Naive thymus-derived CD4-positive, alpha-beta T cell (primary cell): ENCODE results near the gene BANF2. TPM values are rescaled to one million over a fixed set of nuclear protein-coding genes. Genes with fewer than 3 reads are reported as not detected.
"Not testable (repeated sequence)": the region's sequence is repeated elsewhere in the genome, so short reads cannot be mapped to it uniquely, and the experiment has no call there.

Experiments
- ATAC-seq: fragments of 150-1000 bp; cut with Tn5 transposase; 2 replicates; pipeline ENCODE4 v1.10.0; 2021; ENCODE audit warnings: mild to moderate bottlenecking, moderate library complexity
- CTCF ChIA-PET: fragments of 350-600 bp; sonication (Branson Sonifier 250); formaldehyde crosslinking; loops from one replicate; lab custom pipeline; 2021; ENCODE audit warnings: antibody characterized with exemption; lab: Charles Lee
- POLR2A ChIA-PET: fragments of 350-600 bp; sonication (Branson Sonifier 250); formaldehyde crosslinking; loops from one replicate; lab custom pipeline; 2021; ENCODE audit warnings: antibody characterized with exemption, inconsistent platforms; lab: Charles Lee
- DNase-seq, 9 donors: peaks; one replicate each; pipeline versions ENCODE4 v3.0.0 to v3.0.0-alpha.2; 2020 to 2022; ENCODE audit warnings: mixed read lengths in 1 of 9
- H3K27ac ChIP-seq: one replicate; pipeline ENCODE4 v1.7.0; 2013; ENCODE audit warnings: mild to moderate bottlenecking, low read depth, low read length, moderate library complexity
- H3K27me3 ChIP-seq, 2 donors: one replicate each; pipeline ENCODE4 v1.7.0; 2013; ENCODE audit warnings: low read length in 2 of 2, mild to moderate bottlenecking in 2 of 2, moderate library complexity in 2 of 2; ENCODE audit not compliant: control insufficient read depth in 2 of 2, insufficient read depth in 2 of 2
- H3K36me3 ChIP-seq, 3 experiments: 1 replicate in 2 of 3; 2 replicates in 1 of 3; pipeline ENCODE4 v1.7.0; 2013; ENCODE audit warnings: low read length in 3 of 3, mild to moderate bottlenecking in 3 of 3, moderate library complexity in 1 of 3; ENCODE audit not compliant: insufficient read depth in 3 of 3, control insufficient read depth in 2 of 3
- H3K4me1 ChIP-seq, 2 donors: one replicate each; pipeline ENCODE4 v1.7.0; 2013; ENCODE audit warnings: low read length in 2 of 2, mild to moderate bottlenecking in 2 of 2, moderate library complexity in 1 of 2; ENCODE audit not compliant: control insufficient read depth in 2 of 2, insufficient read depth in 2 of 2
- H3K4me3 ChIP-seq: 2 replicates; pipeline ENCODE4 v1.7.0; 2013; ENCODE audit warnings: mild to moderate bottlenecking, low read length
- H3K9me3 ChIP-seq, 3 experiments: 1 replicate in 2 of 3; 2 replicates in 1 of 3; pipeline ENCODE4 v1.7.0; 2013; ENCODE audit warnings: low read length in 3 of 3; ENCODE audit not compliant: control insufficient read depth in 2 of 3
- H3K27ac Mint-ChIP-seq, 9 donors: one replicate each; pipeline ENCODE4 v1.8.0; 2020 to 2022; ENCODE audit warnings: mixed read lengths in 9 of 9, mild to moderate bottlenecking in 8 of 9, moderate library complexity in 5 of 9, inconsistent platforms in 2 of 9
- H3K27me3 Mint-ChIP-seq, 5 donors: one replicate each; pipeline ENCODE4 v1.8.0; 2021 to 2022; ENCODE audit warnings: mixed read lengths in 5 of 5, mild to moderate bottlenecking in 1 of 5
- H3K36me3 Mint-ChIP-seq, 5 donors: one replicate each; pipeline ENCODE4 v1.8.0; 2020 to 2022; ENCODE audit warnings: mixed read lengths in 5 of 5, mild to moderate bottlenecking in 3 of 5, inconsistent platforms in 1 of 5
- H3K4me1 Mint-ChIP-seq, 7 donors: one replicate each; pipeline ENCODE4 v1.8.0; 2020 to 2022; ENCODE audit warnings: mixed read lengths in 7 of 7, mild to moderate bottlenecking in 3 of 7, inconsistent platforms in 1 of 7
- H3K4me3 Mint-ChIP-seq, 10 donors: one replicate each; pipeline ENCODE4 v1.8.0; 2020 to 2022; ENCODE audit warnings: mild to moderate bottlenecking in 10 of 10, mixed read lengths in 10 of 10, moderate library complexity in 6 of 10, inconsistent platforms in 2 of 10
- H3K9me3 Mint-ChIP-seq, 11 donors: one replicate each; pipeline ENCODE4 v1.8.0; 2020 to 2022; ENCODE audit warnings: mixed read lengths in 11 of 11, mild to moderate bottlenecking in 4 of 11, inconsistent platforms in 1 of 11, moderate library complexity in 1 of 11
- intact Hi-C, 2 donors: fragments of 100-400 bp; cut with micrococcal nuclease; formaldehyde crosslinking; loops; one replicate each; pipeline ENCODE4 v1.15.1; 2023
- polyA plus RNA-seq, 2 donors: library from polyadenylated mRNA; unstranded; fragments of 300-500 nt; fragmentation: Illumina TruSeq; gene quantifications; one replicate each; pipeline ENCODE4 v1.2.3, GENCODE V29; 2021
- total RNA-seq, 6 experiments: library from RNA in 5 of 6; stranded (reverse) in 5 of 6; gene quantifications; 1 replicate in 5 of 6; 2 replicates in 1 of 6; pipeline ENCODE4 v1.2.3 and lab custom pipeline; 2021 to 2026

Gene BANF2
- total and polyA plus RNA-seq, 7 experiments from 2014 or later: not detected

DNA sequence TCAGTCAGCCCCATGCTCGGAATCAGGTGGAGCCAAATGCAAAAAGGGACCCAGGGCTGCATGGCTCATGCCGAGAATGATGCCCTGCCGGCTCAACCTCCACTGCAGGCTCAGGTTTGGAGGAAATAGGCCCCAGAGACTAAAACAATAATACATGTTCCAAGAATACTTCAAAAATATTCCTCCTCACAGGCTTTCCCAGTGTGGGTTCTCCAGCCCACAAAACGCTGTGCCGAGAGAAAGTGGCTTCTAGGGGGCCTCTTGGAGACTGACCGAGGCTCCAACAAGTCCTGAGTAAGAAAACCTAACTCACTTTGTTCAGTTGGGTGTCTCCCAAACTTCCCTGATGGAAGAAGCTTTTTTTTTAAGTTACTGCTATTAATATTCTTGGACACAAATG, 73.9 kb downstream of the BANF2 start:
- DNase-seq (no peak), ATAC-seq (no peak)
- H3K36me3 Mint-ChIP-seq: peaks cover 0 to 4% (median 0%) of the 10 kb centered on the region in 5 donors
- H3K4me1 Mint-ChIP-seq: no peaks in the 10 kb centered on the region
- Histone ChIP-seq H3K27ac (no peak overlapping the region), H3K4me1 (no peaks in the 10 kb centered on the region), H3K36me3 (no peaks in the 10 kb centered on the region), H3K27me3 (no peaks in the 10 kb centered on the region), H3K4me3 (no peak overlapping the region), H3K9me3 (no peaks in the 10 kb centered on the region)
- intact Hi-C loops: no loop called here
- H3K27ac Mint-ChIP-seq: no peak overlapping the region
- ChIA-PET POLR2A (no interaction called here), CTCF (no interaction called here)
- H3K9me3 Mint-ChIP-seq: peaks cover 0 to 9% (median 5%) of the 10 kb centered on the region in 11 donors
- no peak overlapping the region for H3K4me3 Mint-ChIP-seq
- H3K27me3 Mint-ChIP-seq: peaks cover 2 to 16% (median 7%) of the 10 kb centered on the region in 5 donors

- Mint-ChIP-seq H3K4me1 (no peaks in the 10 kb centered on the region), H3K9me3 (peaks cover 0 to 17% (median 5%) of the 10 kb centered on the region in 11 donors), H3K4me3 (no peak overlapping the region), H3K27ac (no peak overlapping the region), H3K27me3 (peaks cover 2 to 16% (median 7%) of the 10 kb centered on the region in 5 donors), H3K36me3 (peaks cover 0 to 4% (median 0%) of the 10 kb centered on the region in 5 donors)
- DNase-seq: no peak
- no peak overlapping the region for H3K4me3 ChIP-seq
- intact Hi-C loops: no loop called here
- POLR2A ChIA-PET: no interaction called here
- H3K36me3 ChIP-seq: no peaks in the 10 kb centered on the region
- H3K27ac ChIP-seq: no peak overlapping the region
- CTCF ChIA-PET: no interaction called here
- no peaks in the 10 kb centered on the region for H3K27me3 ChIP-seq
- no peaks in the 10 kb centered on the region for H3K9me3 ChIP-seq
- H3K4me1 ChIP-seq: no peaks in the 10 kb centered on the region
- ATAC-seq: no peak
These were observed 75.8 kb downstream of the BANF2 start for GRCh38 chr20:17775600-17775999.

DNA sequence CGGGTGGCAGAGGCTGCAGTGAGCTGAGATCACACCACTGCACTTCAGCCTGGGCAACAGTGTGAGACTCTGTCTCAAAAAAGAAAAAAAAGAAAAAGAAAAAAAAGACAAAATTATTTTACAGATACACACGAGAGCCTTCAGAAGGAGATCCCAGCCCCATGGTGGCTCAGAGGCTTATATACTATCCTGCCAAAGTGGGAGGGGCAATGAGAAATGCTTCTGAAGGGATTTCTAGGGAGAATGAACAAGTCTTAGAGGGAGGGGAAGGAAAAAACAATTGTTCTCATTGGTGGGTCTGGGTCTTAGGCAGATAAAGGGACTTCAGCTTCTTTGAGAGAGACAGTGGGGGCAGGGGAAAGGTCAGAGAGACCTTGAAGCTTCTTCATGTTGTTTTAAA, 76.8 kb downstream of the BANF2 start:
- Mint-ChIP-seq H3K27ac (no peak overlapping the region), H3K4me1 (no peaks in the 10 kb centered on the region), H3K4me3 (no peak overlapping the region), H3K27me3 (peaks cover 2 to 16% (median 9%) of the 10 kb centered on the region in 5 donors), H3K36me3 (peaks cover 0 to 4% (median 0%) of the 10 kb centered on the region in 5 donors), H3K9me3 (peaks cover 0 to 17% (median 5%) of the 10 kb centered on the region in 11 donors)
- ChIA-PET CTCF (no interaction called here), POLR2A (no interaction called here)
- H3K9me3 ChIP-seq: no peaks in the 10 kb centered on the region
- no peak overlapping the region for H3K4me3 ChIP-seq
- H3K27me3 ChIP-seq: no peaks in the 10 kb centered on the region
- H3K36me3 ChIP-seq: no peaks in the 10 kb centered on the region
- DNase-seq: no peak
- no peak overlapping the region for H3K27ac ChIP-seq
- intact Hi-C loops: no loop called here
- no peaks in the 10 kb centered on the region for H3K4me1 ChIP-seq
- ATAC-seq: no peak

DNA sequence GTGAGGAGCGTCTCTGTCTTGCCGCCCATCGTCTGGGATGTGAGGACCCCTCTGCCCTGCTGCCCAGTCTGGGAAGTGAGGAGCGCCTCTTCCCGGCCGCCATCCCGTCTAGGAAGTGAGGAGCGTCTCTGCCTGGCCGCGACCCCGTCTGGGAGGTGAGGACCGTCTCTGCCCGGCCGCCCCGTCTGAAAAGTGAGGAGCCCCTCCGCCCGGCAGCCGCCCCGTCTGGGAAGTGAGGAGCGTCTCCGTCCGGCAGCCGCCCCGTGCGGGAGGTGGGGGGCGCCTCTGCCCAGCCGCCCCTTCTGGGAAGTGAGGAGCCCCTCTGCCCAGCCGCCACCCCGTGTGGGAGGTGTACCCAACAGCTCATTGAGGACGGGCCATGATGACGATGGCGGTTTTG, 79.2 kb downstream of the BANF2 start:
- H3K9me3 ChIP-seq, H3K27me3 ChIP-seq, H3K4me3 Mint-ChIP-seq, H3K4me3 ChIP-seq, H3K27ac Mint-ChIP-seq, H3K4me1 Mint-ChIP-seq, intact Hi-C loops, H3K36me3 Mint-ChIP-seq, H3K27ac ChIP-seq, H3K36me3 ChIP-seq, POLR2A ChIA-PET, H3K4me1 ChIP-seq, DNase-seq, ATAC-seq: not testable (repeated sequence)
- Mint-ChIP-seq H3K9me3 (peaks cover 0 to 17% (median 5%) of the 10 kb centered on the region in 11 donors), H3K27me3 (peaks cover 0 to 12% (median 9%) of the 10 kb centered on the region in 5 donors)
- CTCF ChIA-PET: interaction anchor here (0.7 kb wide), 1 partner anchor 19 kb away, joined by 3 read pairs; no protein-coding TSS in a partner anchor

DNA sequence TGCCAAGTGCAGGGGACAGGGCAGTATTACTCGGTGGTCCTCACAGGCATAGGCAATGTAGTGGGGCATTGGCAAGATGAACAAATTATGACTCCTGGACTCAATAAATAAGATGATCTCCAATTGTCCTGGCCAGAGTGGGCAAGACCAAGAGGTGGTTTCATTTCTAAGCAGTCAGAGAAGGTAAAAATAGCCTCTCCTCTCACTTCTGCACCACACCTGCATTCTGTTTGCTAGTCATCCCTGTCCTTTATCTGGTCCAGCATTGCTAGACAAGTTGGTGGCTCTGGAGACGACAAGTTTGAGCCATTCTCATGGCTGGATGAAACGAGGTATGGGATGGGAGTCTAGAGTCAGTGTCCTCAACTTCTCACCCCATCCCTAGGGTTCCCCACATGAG, 83.0 kb downstream of the BANF2 start:
- Histone ChIP-seq H3K27me3 (no peaks in the 10 kb centered on the region), H3K27ac (no peak overlapping the region), H3K9me3 (no peaks in the 10 kb centered on the region), H3K4me1 (no peaks in the 10 kb centered on the region), H3K4me3 (no peak overlapping the region), H3K36me3 (no peaks in the 10 kb centered on the region)
- Mint-ChIP-seq H3K9me3 (peaks cover 0 to 13% (median 4%) of the 10 kb centered on the region in 11 donors), H3K36me3 (peaks cover 0 to 4% (median 0%) of the 10 kb centered on the region in 5 donors), H3K27ac (no peak overlapping the region), H3K4me3 (no peak overlapping the region), H3K4me1 (no peaks in the 10 kb centered on the region), H3K27me3 (peaks cover 0 to 8% (median 0%) of the 10 kb centered on the region in 5 donors)
- intact Hi-C loops: no loop called here
- POLR2A ChIA-PET: no interaction called here
- CTCF ChIA-PET: no interaction called here
- DNase-seq: no peak
- ATAC-seq: no peak

DNA sequence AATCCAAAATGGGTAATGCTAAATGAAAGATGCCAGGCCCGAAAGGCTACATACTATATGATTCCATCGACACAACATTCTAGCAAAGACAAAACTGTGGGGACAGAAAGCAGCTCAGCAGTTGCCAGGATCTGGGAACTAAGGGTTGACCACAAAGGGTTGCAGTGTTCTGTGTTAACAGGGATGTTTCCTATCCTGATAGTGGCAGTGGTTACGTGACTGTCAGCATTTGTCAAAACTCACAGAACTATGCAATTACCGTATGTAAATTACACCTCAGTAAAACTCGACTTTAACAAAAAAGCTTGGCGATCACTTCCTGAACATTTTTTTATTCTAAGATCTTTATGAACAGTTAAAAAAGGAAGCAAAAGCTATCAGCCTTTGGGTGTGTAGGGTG, 83.9 kb downstream of the BANF2 start:
- H3K4me3 Mint-ChIP-seq: no peak overlapping the region
- ChIA-PET POLR2A (no interaction called here), CTCF (no interaction called here)
- no peak for ATAC-seq
- Histone ChIP-seq H3K27me3 (no peaks in the 10 kb centered on the region), H3K36me3 (no peaks in the 10 kb centered on the region), H3K4me3 (no peak overlapping the region), H3K27ac (no peak overlapping the region), H3K9me3 (no peaks in the 10 kb centered on the region), H3K4me1 (no peaks in the 10 kb centered on the region)
- intact Hi-C loops: no loop called here
- H3K27me3 Mint-ChIP-seq: peaks cover 0 to 5% (median 0%) of the 10 kb centered on the region in 5 donors
- peaks cover 0 to 8% (median 0%) of the 10 kb centered on the region in 11 donors for H3K9me3 Mint-ChIP-seq
- no peak for DNase-seq
- H3K4me1 Mint-ChIP-seq: no peaks in the 10 kb centered on the region
- H3K36me3 Mint-ChIP-seq: no peaks in the 10 kb centered on the region
- H3K27ac Mint-ChIP-seq: no peak overlapping the region

GRCh38 chr20:17785007-17785406, 85.2 kb downstream of the BANF2 start:
- peaks cover 0 to 5% (median 2%) of the 10 kb centered on the region in 11 donors for H3K9me3 Mint-ChIP-seq
- Histone ChIP-seq H3K4me1 (no peaks in the 10 kb centered on the region), H3K36me3 (no peaks in the 10 kb centered on the region), H3K27me3 (no peaks in the 10 kb centered on the region), H3K27ac (no peak overlapping the region), H3K4me3 (no peak overlapping the region), H3K9me3 (no peaks in the 10 kb centered on the region)
- no peak overlapping the region for H3K4me3 Mint-ChIP-seq
- DNase-seq: no peak
- POLR2A ChIA-PET: interaction anchor here (0.7 kb wide), 1 partner anchor 13 kb away, joined by 8 read pairs; no protein-coding TSS in a partner anchor
- intact Hi-C loops: no loop called here
- no peaks in the 10 kb centered on the region for H3K4me1 Mint-ChIP-seq
- no peak for ATAC-seq
- peaks cover 0 to 8% (median 0%) of the 10 kb centered on the region in 5 donors for H3K27me3 Mint-ChIP-seq
- H3K36me3 Mint-ChIP-seq: no peaks in the 10 kb centered on the region
- CTCF ChIA-PET: no interaction called here
- no peak overlapping the region for H3K27ac Mint-ChIP-seq
